Measurements from ENCODE around the gene MVP. TPM values are rescaled to one million over a fixed set of nuclear protein-coding genes. Genes with fewer than 3 reads are reported as not detected.

The MVP gene
- total and polyA plus RNA-seq, 12 donors, result 73.9 to 492 (median 336) TPM

- H3K9me3 ChIP-seq (replicated peaks in 1 of 3), result no peaks in the 10 kb centered on the region
- peaks cover 2 to 10% of the 10 kb centered on the region in 2 donors for H3K4me1 ChIP-seq (replicated peaks in 1 of 2)
- DNase-seq, result no peak
- 91 to 96% (median 93%) methylated on average over 8 of the region's 8 CpGs for WGBS, 4 donors
- intact Hi-C loops (cut with DNase I), result no loop called here
- TF ChIP-seq CTCF (IDR thresholded peaks at IDR 0.05), result no peak
- no peak for TF ChIP-seq POLR2A (IDR thresholded peaks at IDR 0.05)
- H3K36me3 ChIP-seq (replicated peaks in 1 of 2), result peaks cover 0 to 24% of the 10 kb centered on the region in 2 donors
- no peaks in the 10 kb centered on the region for H3K27me3 ChIP-seq
- no peak overlapping the region for H3K4me3 ChIP-seq
- no peak overlapping the region for H3K27ac ChIP-seq
These were observed 17.8 kb upstream of the MVP start for GRCh38 chr16:29802416-29802935.

- DNase-seq, result peak in 2 of 7 donors; percentile 27 to 59
- no peak overlapping the region for H3K4me3 ChIP-seq
- TF ChIP-seq CTCF (IDR thresholded peaks at IDR 0.05) (no peak), POLR2A (IDR thresholded peaks at IDR 0.05) (no peak)
- H3K9me3 ChIP-seq (replicated peaks in 1 of 3), result no peaks in the 10 kb centered on the region
- intact Hi-C loops (cut with DNase I), result no loop called here
- no peaks in the 10 kb centered on the region for H3K27me3 ChIP-seq
- peaks cover 0 to 15% of the 10 kb centered on the region in 2 donors for H3K36me3 ChIP-seq (replicated peaks in 1 of 2)
- peak overlapping the region in 2 of 5 donors; percentile 94 to 98 for H3K27ac ChIP-seq
- peaks cover 17 to 23% of the 10 kb centered on the region in 2 donors for H3K4me1 ChIP-seq (replicated peaks in 1 of 2)
- WGBS, 4 donors, result 70 to 77% (median 75%) methylated on average over 7 to 8 of the region's 8 CpGs
These were observed 16.2 kb upstream of the MVP start for GRCh38 chr16:29804020-29804419.

- H3K4me3 ChIP-seq, result peak overlapping the region; percentile 38 to 97 (median 56)
- peaks cover 23 to 30% of the 10 kb centered on the region in 2 donors for H3K4me1 ChIP-seq (replicated peaks in 1 of 2)
- H3K27me3 ChIP-seq, result no peaks in the 10 kb centered on the region
- intact Hi-C loops (cut with DNase I), result no loop called here
- no peaks in the 10 kb centered on the region for H3K9me3 ChIP-seq (replicated peaks in 1 of 3)
- WGBS, 4 donors, result 2 to 5% (median 4%) methylated on average over 9 to 26 of the region's 26 CpGs
- peak overlapping the region; percentile 72 to 98 (median 94) for H3K27ac ChIP-seq
- DNase-seq, result peak; percentile 54 to 88 (median 77)
- peak in 1 of 2 donors; percentile 68 for TF ChIP-seq POLR2A (IDR thresholded peaks at IDR 0.05)
- TF ChIP-seq CTCF (IDR thresholded peaks at IDR 0.05), result no peak
- H3K36me3 ChIP-seq (replicated peaks in 1 of 2), result peaks cover 0 to 15% of the 10 kb centered on the region in 2 donors
These were observed 15.6 kb upstream of the MVP start for GRCh38 chr16:29804455-29805231.

- H3K4me1 ChIP-seq (replicated peaks in 1 of 2), result peaks cover 23 to 38% of the 10 kb centered on the region in 2 donors
- peak overlapping the region; percentile 38 to 97 (median 56) for H3K4me3 ChIP-seq
- H3K9me3 ChIP-seq (replicated peaks in 1 of 3), result no peaks in the 10 kb centered on the region
- peaks cover 0 to 18% of the 10 kb centered on the region in 2 donors for H3K36me3 ChIP-seq (replicated peaks in 1 of 2)
- intact Hi-C loops (cut with DNase I), result no loop called here
- DNase-seq, result peak; percentile 97 to 99 (median 98)
- H3K27me3 ChIP-seq, result no peaks in the 10 kb centered on the region
- peak overlapping the region; percentile 72 to 98 (median 94) for H3K27ac ChIP-seq
- peak; percentile 28 to 91 for TF ChIP-seq POLR2A (IDR thresholded peaks at IDR 0.05)
- TF ChIP-seq CTCF (IDR thresholded peaks at IDR 0.05), result peak in 1 of 6 experiments; percentile 30
- WGBS, 4 donors, result 0 to 1% (median 1%) methylated on average over 28 to 99 of the region's 103 CpGs
These were observed 14.8 kb upstream of the MVP start for GRCh38 chr16:29805232-29806098.
